HG02852 (cell line): ENCODE data around the gene EMILIN1.

Source experiments
- ATAC-seq: cut with Tn5 transposase; IDR thresholded peaks from one replicate; pipeline ENCODE4 v1.9.1; 2021; ENCODE audit warnings: mild to moderate bottlenecking, moderate library complexity; ENCODE audit not compliant: unreplicated experiment

The EMILIN1 gene

DNA sequence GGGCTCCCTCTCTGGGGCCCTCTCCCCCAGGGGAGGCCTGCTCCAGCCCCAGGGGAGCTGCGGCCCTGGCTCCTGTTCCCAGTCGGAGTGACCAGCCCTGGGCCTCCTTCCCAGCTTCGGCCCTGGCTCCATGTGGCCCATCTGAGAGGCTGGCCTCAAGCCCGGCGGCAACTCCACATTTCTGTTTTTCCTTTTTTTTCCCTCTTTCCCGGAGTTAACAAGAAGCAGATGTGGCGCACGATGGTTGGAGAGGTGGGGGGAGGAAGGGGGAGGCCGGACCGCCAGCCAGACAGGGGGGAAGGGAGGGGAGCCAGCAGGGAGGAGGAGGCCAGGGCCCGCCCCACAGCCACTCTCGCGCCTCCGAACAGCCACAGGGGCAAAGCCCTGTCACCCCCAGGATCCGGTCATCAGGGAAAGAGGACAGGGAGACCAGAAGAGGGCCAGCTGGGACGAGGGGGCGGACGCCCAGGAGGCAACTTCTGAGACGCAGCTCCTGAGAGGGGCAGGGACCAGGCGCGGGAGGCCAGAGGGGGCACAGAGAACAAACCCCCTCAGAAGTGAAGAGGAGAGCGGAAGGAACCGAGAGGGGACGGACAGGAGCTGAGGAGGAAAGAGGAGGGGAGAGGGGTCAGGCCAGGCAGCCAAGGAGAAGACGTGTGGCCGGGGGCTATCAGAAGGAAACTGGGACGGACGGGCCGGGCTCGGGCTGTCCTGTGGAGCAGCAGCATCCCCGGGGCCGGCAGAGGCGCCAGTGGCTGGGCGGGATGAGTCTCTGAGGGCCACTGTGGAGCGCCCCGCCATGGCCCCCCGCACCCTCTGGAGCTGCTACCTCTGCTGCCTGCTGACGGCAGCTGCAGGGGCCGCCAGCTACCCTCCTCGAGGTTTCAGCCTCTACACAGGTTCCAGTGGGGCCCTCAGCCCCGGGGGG is at the start of gene EMILIN1:
Gene EMILIN1 (plus strand): TSS at position 349 of the 928 bp plus-strand sequence. CDS start 451 bp downstream, at position 800.
- ATAC-seq, result no peak

DNA sequence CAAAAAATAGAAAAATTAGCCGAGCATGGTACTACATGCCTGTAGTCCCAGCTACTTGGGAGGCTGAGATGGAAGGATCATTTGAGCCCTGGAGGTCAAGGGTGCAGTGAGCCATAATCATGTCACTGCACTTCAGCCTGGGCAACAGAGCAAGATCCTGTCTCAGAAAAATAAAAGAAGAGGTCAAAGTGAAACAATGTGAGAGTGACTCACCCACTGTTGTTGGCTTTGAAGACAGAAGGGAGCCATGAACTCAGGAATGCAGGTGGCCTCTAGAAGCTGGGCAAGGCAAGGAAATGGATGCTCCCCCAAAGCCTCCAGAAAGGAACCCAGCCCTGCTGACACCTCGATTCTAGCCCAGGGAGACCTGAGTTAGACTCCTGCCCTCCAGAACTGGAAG is 49.4 kb upstream of the EMILIN1 start:
- ATAC-seq, result no peak

DNA sequence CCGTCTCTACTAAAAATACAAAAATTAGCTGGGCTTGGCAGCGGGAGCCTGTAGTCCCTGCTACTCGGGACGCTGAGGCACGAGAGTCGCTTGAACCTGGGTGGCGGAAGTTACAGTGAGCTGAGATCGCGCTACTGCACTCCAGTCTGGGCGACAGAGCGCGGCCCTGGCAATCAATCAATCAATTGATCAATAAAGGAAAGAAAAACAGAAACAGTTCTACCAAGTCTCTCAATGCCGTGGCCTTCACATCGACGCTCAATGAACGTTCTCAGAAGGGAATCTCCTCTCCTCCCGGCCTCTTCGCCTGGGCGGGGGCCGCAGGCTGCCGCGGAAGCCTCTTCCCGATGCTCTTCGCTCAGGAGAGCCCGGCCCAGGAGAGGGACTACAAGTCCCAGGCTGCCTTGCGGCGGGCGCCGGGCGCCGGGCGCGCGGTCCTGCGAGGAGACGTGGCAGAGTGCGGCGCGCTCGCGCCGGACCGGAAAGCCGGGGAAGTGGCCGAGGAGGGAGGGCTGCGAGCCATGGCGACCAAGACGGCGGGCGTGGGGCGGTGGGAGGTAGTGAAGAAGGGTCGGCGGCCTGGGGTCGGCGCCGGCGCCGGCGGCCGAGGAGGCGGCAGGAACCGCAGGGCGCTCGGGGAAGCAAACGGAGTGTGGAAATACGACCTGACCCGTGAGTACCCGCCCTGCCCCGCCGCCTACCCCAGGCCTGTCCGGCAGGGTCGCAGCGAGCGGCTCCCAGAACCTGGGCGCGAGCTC is 45.7 kb upstream of the EMILIN1 start, which contains the start of gene TMEM214:
Gene TMEM214 (plus strand): TSS at position 471 of the 758 bp plus-strand sequence. CDS start 51 bp downstream, at position 522.
- ATAC-seq, result peak; percentile 95

DNA sequence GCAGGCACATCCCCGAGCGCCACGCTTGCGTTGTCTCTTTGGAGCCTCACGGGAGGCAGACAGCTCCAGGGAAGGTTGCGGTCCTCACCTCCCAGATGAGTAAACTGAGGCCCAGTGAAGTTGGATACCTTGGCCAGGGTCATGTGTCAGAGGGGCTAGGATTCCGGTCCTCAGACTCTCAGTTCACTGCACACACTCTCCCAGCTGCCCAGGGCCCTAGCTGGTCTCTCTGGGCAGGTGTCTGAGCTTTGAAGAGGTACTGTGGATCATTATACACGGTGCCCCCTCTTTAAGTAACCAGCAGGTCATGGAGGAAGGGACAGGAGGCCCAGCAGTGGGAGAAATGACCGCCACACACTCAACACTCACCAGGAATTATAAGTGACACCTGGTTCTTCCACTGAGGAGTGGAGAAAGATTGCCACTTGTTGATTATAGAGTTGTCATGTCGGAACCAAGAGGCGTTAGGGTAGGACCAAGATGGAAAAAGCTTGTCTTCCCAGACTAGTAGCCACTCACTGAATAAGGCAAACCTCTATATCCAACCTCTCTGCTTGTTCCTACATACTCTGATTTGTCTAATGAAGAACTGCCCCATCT is 45.1 kb upstream of the EMILIN1 start:
- peak; percentile 4 for ATAC-seq

DNA sequence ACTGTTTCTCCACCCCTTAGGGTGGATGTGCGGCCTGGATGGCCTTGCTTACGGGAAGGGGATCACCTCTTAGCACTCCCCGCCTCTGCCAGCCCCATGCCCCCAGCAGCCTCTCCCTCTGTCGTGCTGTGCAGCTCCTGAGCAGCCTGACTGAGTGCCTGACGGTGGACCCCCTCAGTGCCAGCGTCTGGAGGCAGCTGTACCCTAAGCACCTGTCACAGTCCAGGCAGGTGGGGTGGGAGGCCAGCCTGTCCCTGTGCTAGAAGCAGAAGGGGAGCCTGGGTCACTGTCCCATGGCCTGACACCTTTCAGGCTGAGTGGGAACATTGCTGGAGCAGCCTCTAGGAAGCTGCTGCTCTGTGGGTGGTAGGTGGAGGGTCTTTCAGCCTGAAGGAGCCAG is 40.4 kb upstream of the EMILIN1 start:
- ATAC-seq, result no peak

DNA sequence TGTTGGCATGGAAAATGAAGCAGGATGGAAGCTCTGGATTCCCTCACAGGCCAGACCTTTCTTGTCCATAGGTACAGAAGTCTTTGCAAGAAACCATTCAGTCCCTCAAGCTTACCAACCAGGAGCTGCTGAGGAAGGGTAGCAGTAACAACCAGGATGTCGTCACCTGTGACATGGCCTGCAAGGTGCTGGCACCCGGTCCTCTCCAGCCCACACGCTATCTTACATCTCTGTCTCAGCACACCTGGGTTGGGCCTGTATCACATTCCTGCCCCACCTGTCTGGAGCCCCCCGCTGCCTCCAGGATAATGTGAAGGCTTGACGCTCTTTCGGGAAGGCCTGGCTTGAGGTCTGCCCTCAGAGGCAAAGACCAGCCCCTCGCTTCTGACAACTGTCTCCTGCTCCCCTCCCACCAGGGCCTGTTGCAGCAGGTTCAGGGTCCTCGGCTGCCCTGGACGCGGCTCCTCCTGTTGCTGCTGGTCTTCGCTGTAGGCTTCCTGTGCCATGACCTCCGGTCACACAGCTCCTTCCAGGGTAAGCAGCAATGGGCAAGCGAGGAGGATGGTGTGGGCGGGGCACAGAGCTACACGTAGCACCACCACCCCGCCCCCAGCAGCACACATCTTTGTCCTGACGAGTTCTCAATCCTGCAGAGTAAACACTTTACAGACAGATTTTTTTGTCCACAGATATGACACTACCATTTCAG is 39.6 kb upstream of the EMILIN1 start:
- no peak for ATAC-seq

DNA sequence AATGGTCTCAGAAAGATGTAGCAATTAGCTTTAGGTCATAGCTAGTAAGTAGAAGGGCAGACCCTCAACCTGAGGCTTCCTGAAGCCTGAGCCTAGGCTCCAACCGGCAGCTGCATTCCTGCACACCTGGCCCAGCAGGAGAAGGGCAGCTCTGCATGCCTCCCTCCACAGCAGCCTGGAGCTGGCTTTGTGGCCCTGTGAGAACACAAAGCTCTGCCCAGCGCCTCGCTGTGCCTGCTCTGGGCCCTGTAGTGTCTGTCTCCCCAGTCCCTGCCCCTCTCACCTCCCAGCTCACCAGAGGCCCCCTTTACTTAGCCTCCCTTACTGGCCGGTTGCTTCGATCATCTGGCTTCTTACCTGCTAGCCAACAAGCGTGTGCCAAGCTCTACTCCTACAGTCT is 39.0 kb upstream of the EMILIN1 start:
- no peak for ATAC-seq

DNA sequence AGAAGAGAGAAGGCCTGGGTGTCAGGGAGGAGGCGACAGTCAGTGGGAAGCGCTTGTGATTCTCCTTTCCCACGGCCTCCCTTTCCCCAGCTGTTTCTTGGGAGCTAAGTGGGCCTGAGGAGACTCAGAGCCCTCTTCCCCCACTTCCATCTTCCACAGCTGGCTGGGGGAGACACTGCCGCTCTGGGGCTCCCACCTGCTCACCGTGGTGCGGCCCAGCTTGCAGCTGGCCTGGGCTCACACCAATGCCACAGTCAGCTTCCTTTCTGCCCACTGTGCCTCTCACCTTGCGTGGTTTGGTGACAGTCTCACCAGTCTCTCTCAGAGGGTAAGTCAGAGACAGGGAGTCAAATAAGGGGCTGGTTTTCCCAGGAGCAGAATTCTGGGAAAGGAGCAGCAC is 38.5 kb upstream of the EMILIN1 start:
- no peak for ATAC-seq

DNA sequence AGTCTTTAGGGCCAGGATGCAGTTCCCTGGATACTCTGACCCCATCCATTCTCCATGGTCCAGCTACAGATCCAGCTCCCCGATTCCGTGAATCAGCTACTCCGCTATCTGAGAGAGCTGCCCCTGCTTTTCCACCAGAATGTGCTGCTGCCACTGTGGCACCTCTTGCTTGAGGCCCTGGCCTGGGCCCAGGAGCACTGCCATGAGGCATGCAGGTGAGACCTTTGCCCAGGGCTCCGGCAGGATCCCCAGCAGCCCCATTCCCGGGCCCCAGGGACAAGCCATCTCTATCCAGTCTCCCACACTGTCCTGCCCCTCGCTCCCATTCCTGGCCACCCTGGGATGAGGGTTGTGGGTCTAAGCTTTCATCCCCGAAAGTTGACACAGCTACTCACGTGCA is 38.1 kb upstream of the EMILIN1 start:
- ATAC-seq, result no peak

DNA sequence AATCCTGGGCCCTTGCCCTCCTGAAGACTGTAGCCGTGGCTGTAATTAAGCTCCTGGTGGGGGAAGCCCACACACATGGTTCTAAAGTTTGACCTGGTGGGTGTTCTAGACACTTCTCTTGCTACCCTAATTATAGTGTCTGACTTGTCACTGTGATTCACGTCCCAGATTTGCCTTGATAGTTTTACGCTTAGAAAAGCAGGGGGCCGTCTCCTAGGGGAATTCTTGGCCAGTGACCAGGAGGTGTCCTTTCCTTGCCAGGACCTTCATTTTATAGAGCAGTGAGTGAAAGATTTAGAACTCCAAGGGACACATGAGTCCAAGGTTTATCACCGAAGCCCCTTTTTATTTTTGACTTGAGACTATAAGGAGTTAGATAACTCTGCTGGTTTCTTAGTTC is 36.7 kb upstream of the EMILIN1 start:
- peak; percentile 24 for ATAC-seq

DNA sequence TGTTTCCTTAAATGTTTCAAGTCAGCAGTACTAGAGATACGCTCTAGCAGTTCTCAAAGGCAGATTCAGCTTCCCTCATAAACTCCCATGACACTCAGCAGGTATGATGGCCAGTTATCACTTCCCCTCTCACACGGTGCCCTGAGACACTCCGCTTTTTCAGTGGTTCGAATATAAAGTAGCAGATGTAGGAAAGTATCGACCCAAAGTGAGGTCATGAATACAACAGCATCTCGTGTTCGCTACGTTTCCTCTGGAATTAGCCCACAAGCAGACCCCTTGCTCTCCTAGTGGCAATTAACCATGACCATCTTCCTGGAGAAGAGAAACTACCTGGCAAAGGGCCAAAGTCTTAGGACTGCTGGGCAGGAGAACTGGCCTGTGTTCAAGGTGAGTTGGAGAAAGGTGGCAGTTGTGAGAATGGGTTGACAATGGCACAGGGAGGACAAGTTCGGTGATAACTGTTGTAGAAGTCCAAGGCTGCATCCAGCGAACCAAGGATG is 36.2 kb upstream of the EMILIN1 start:
- peak; percentile 59 for ATAC-seq

DNA sequence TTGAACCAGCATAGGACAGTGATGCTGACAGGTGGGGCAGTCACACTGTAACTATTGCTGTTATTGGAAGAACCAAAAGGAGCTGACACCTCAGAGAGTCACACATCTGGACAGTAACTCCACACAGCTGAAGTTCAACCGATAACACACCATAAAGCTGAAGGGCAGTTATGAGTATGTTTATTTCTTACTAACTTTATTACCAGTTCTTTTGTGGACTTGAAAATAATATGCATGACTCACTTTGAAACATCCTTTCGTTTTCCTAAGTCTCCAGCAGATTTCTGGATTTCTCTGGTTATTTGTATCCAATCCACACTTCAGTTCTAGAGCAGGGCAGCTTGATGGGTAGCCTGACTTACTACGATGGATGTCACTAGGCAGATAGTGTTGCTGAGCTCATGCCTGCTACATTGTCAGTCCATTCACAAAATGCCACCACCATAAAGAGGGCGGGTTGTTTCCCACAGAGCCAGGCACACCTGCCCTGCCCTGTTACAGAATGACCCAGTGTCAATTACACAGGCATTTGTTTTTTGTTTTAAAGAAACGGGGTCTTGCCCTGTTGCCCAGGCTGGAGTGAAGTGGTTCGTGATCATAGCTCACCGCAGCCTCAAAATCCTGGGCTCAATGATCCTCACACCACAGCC is 35.3 kb upstream of the EMILIN1 start:
- ATAC-seq, result no peak

DNA sequence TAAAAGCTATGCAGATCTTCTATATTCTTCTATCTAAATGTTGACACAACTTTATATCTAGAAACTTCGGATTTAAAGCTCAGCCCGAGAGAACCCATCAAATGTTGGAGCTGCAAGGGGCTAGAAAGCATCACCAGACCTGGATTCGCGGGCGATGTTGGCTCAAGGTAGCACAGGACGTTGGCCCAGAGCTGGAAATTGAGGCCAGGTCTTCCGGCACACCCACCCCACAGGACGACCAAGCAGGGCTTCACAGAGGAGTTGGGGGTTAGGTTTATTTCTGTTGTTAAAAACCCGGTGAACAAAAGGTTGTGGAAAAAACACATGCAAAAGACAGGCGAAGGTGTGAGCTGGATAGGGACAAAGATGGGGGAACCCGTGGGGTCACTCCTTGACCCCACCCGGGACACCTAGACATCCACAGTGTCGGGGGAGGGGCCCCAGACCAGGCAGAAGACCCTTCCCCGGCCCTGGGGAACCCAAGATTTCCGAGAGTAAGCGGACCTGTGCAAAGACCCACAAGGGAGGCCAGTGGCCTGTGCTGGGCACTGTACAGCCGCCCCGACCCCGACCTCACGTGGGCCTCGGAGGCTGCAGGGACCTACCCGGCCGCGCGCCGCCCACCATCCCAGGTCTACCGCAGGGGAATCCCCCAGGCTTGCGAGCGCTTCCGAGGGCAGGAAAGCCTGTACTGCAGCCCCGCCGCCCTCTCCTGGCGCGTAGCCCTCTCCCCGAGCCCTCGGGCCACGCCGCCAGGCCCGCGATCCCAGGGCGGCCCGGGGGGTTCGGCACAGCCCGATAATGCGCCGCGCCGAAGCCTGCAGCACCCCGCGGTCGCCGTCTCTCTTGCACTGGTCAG is 28.8 kb upstream of the EMILIN1 start:
- peak; percentile 21 for ATAC-seq

DNA sequence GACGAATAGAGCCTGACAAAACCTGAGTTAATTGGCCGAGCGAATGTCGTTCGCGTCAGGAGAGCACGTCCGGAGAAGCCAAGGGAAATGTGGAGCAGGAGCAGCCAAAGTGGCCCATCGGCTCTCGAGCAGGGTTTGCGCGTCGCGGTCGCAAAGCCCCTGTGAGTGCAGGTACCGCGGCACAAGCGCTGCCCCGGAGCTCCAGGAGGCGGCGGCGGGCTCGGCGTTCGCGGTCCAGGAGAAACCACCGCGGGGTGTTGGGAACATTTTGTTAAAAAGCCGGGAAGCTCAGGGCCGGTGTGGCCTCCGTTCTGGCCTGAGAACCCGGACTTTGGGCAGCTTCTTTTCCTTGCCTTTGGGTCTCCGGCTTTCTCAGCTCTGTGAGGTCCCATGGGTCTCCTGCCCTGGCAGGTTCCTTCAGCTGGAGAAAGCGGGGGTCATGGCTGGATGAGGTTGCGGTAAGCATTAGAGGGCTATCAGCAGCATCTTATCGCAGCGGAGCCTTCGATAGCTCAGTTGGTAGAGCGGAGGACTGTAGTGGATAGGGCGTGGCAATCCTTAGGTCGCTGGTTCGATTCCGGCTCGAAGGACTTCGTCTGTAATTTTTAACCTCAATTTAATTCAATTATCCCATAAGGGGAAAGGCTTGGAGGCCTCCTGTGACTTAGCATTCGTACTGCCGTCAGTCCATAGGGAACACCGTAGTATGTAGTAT is 28.0 kb upstream of the EMILIN1 start:
- ATAC-seq, result peak; percentile 55

DNA sequence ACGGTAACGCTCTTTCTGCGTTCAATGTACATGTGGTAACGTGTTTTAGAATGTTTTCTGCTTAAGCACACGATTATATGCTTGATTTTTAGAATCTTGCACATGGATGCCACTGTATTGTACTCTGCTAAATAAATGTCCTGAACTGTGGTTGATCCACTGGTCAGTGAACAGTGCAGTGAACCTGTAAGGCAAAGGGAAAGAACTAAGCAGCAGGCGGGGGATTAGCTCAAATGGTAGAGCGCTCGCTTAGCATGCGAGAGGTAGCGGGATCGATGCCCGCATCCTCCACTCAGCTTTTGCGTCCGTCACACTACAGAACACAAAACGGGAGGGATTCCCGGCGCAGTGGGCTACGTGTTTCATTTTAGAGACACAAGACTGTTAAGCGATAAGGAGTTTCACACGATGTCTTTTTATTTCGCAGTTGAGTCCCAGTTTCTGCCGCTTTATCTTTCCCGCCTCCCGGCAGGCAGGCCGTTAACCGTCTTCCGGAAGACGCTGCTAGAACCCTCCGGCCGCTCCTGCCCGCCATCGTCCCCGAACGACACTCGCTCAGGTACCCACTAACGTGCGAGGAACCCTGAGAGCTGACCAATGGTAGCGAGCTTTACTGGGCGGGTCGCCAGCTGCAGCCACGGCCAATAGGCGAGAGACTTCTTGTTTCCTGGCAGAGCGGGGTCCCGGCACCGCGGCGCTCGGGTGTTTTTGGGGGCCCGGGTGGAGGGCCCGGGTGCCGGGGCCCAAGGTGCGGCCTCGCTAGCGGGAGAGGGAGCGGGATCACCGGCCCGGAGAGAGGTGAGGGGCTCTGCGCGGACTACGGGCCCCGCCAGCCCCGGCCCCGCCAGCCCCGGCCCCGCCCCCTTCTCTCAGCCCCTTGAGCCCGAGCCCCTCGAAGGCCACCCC is 27.2 kb upstream of the EMILIN1 start, which contains the start of gene AGBL5:
Gene AGBL5 (plus strand): TSS at position 673 of the 906 bp plus-strand sequence. CDS start 1,291 bp downstream, outside the sequence.
- peak; percentile 66 for ATAC-seq

DNA sequence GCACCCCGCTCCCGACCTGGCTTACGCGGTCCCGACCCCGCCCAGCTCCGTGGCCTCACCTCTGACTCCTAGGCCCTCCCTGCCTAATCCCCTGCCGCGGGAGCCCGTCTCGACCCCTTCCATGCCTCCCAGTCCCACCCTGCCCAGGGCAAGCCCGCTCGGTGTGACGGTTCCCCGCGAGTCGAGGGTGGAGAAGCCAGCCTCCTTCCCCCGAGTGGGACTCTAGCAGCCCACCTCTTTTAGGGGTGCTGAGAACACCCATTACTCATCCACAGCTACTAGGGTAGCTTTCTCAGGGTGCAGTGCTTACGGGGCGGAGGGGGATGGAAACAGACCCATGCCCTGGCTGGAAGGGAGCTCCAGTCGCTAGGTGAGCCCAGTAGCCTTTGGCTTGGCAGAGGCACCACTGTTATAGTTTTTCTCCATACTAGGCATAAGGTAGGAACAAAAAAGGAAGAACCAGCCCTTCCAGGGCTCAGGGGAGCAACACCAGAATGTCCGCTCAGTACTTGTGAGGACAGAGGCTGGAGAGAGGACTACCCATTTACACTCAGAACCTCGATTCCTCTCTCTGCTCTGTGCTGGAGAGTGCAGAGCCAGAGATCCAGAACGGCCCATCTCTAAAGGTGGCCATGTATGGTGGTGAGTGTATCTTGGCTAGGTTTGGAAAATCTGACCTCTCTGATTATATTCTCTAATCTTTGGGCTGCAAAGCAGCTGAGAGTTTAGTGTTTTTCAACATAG is 26.3 kb upstream of the EMILIN1 start:
- ATAC-seq, result no peak

DNA sequence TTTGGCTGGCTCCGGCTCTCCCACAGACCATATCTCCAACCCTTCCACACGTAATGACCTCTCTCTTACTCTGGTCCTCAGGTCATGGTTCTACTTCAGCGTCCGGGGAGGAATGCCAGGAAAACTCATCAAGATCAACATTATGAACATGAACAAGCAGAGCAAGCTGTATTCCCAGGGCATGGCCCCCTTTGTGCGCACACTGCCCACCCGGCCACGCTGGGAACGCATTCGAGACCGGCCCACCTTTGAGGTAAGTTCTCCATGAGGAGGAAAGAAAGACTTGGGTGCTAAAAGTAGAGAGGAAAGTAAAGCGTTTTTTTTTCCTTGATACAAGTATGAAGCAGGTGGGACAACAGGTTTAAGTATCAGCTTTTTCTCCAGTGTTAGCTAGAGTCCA is 25.1 kb upstream of the EMILIN1 start:
- ATAC-seq, result no peak
